HG03571 (cell line): ENCODE data around the gene PLEKHO2.
A peak's percentile ranks its signal among the peaks of the same experiment; 100 is the strongest.

ENCODE experiments used
- ATAC-seq: cut with Tn5 transposase; IDR thresholded peaks from one replicate; pipeline ENCODE4 v1.9.1; 2021; ENCODE audit not compliant: unreplicated experiment

Gene PLEKHO2

DNA sequence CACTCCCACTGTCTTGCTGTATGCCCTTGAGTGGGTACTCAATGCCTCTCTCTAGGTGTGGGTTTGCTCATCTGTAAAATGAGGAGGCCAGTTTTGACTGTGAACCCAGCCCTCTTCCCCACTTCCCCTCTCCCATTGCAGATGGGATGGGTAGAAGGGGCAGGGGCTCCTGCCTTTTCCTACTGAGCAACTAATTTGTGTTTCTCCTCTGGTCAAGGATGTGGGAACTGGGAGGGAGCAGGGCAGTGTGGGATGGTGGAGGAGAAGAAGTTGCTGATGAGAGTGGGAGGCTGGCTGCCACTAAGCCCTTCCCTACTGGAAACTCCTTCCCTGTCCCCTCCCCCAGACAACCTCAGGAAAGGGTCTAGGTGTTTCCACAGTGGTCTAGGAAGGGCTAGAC lies 49.8 kb downstream of the PLEKHO2 start:
- ATAC-seq, result no peak

DNA sequence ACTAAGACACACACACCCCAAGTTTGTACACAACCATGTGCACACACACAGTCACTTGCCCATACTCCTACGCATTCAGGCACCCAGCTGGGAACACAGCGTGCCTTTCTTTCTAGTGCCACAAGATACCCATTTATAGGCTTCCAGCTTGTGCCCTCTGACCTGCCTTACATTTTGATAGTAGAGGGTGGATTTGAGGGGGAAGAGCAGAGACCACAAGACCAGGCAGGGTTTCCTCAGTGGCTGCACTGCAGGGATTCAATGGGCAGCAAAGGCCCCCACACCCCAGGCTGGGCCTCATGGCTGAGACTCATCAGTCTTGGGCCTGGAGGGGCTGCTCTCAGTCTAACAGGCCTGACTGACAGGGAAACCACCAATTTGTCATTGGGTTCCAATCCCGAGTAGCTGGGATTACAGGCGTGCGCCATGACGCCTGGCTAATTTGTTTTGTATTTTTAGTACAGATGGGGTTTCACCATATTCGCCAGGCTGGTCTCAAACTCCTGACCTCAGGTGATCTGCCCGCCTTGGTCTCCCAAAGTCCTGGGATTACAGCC lies 51.2 kb downstream of the PLEKHO2 start:
- ATAC-seq, result no peak

GRCh38 chr15:64893481-64894394 lies 52.0 kb downstream of the PLEKHO2 start:
- peak; percentile 57 for ATAC-seq

DNA sequence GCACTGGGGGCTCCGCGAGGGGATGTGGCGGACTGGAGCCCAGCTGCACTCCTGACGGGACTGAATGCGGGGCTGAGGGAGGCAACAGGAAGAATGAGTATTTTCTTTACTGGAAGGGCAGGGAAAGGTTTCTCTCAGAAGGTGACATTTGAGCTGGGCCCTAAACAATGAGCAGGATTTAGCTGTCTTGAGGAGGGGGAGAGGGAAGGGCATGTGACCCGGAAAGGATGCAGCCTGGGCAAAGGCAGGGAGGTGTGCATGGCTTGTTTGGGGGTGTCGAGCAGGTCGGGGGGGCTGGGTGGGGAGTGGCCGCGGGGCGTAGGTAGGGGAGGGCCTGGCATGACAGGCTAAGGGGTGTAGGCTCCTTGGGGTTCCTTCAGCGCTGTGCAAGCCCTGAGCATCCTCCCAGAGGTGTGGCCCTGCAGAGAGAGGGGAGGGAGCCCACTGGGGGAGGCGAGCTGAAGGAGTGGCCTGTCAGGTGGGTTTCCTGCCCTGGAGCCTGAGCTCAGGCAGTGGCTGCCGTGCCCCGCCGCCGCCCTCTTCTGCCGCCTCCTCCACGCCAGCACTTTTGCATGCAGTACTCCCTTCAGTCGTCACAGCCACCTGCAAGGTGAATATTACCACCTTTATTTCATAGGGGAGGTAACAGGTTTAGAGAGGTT lies 52.8 kb downstream of the PLEKHO2 start:
- ATAC-seq, result no peak

GRCh38 chr15:64895285-64896065 lies 53.8 kb downstream of the PLEKHO2 start:
- ATAC-seq, result peak; percentile 32

DNA sequence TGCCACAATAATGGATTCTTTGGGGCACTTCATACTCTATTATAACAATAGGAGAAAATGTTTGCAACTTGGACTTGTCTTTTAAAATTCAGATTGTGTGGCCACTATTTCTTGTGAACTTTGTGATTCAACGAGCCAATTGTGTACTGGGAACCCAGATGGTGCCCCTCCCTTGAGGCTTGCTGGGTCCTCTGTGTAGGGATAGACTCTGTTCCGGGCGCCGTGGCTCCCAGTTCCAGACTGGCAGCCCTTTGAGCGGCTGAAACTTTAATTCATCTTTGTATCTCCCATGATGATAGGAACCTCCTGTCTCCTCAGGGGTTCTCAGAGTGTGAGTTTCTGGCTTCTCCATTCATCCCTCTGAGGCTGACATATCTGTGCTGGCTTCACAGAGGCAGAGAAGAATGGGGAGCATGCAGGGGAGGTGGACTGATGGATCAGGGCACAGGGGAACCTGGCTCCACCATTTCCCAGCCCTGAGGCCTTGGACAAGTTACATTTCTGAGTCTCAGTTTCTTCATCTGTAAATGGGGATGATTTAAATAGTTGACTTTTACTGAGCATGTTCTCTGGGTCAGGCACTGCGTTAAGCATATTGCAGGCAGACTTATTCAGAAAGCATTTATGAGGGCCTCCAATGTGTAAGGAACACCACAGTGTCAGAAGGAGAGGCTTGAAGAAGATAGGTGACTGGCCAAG lies 54.8 kb downstream of the PLEKHO2 start:
- no peak for ATAC-seq

DNA sequence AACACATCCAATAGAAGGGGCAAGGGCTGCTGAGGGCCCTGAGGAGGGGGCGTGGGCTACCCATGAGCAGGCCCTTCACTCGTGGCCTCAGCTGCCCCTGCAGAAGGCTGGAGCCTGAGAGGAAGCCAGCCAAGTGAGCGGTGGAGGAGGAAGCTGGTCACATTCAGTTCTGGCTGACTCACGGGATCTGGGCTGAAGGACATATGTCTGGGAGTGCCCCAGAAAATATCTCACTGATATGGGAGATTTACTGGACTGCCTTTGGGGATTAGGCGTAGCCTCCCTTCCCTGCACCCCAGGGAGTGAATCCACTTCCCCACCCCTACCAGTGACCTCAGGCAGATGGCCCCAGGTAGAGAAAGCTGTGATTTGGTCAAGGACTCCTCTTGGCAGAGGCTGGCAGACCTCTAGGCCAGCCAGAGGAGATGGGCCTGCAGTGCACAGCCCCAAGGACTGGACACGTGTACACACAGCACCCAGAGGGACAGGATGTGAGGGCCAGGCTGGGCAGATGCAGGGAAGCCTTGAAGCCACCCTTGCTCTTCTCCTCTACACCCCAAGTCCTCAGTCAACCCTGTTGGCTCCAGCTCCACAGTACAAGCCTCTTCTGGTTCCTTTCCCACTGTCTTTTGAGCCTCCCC lies 55.8 kb downstream of the PLEKHO2 start:
- ATAC-seq, result no peak

DNA sequence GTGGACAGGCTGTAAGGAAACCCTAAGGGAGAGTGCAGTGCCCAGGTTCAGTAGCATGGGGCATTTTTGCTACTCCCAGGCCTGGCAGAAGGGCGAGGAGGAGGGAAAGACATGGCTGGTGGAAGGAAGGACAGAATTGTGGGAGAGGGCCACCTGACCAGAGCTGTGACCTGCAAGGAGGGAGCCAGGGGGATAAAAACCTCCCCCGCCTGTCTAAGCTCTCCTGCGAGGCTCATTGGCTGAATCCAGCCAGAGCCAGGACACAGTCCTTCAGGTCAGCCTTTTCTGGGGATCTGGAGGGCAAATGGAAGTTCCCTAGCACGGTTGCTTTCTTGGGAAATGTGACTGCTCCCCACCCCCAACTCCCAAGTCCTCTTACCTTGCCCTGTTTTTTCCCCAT lies 56.7 kb downstream of the PLEKHO2 start:
- ATAC-seq, result no peak

GRCh38 chr15:64901141-64901540 lies 59.4 kb downstream of the PLEKHO2 start:
- ATAC-seq, result no peak

- no peak for ATAC-seq
These were observed 60.2 kb downstream of the PLEKHO2 start for GRCh38 chr15:64901914-64902313.

- ATAC-seq, result no peak
These were observed 61.1 kb downstream of the PLEKHO2 start for GRCh38 chr15:64902863-64903262.

DNA sequence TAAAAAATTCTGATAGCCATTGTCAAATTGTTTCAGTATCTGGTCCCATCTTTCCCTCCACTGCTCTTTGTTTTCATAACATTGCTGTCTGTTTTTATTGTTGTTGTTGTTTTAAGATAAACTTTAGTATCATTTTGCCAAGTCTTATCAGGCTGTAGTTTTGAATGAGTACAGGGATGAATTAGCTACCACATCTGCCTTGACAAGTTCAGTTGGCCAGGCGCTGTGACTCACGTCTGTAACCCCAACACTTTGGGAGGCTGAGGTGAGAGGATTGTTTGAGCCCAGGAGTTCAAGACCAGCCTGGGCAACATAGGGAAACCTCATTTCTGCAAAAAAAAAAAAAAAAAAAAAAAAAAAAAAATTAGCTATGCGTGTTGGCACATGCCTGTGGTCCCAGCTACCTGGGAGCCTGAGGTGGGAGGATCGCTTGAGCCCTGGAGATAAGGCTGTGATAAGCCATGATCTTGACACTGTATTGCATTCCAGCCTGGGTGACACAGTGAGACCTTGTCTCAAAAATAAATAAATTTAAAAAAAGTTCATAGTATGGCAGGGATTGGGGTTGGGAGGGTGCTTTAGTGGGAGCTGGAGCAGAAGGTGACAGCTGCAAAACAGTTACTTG lies 61.7 kb downstream of the PLEKHO2 start:
- ATAC-seq, result no peak

- no peak for ATAC-seq
These were observed 62.5 kb downstream of the PLEKHO2 start for GRCh38 chr15:64904189-64904588.

DNA sequence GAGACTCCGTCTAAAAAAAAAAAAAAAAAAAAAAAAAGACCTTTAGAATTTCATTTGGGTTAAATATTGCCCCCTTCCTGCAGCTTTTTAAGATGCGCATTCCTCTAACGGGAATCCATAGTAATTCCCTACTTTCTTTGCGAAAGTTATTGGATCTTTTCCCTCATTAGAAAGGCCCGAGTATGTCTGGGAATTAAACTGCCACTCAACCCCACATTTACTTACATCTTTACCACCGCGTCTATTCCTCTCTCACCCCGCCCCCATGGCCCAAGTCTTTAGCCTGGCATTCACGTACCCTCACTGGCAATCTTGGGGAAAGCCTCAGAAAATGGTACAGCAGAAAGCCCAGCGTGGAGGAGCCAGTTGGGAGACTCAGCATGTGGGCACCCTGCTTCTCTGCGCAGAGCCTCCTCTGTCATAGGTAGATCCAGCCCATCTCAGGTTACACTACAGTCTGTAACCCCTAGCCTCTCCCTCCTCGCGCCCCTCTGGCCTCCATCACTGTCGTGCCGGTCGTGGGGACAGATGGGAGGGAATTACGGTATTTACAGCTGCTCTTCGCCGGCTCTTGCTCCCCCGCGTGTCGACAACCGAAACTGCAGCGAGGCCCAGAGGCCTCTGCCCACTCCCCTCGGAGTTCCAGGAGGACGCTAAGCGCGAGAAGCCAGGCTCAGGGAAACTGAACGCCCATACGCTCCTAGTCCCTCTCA lies 63.6 kb downstream of the PLEKHO2 start:
- no peak for ATAC-seq

GRCh38 chr15:64905941-64906340 lies 64.2 kb downstream of the PLEKHO2 start:
- no peak for ATAC-seq

GRCh38 chr15:64906402-64906801 lies 64.7 kb downstream of the PLEKHO2 start:
- ATAC-seq, result no peak

DNA sequence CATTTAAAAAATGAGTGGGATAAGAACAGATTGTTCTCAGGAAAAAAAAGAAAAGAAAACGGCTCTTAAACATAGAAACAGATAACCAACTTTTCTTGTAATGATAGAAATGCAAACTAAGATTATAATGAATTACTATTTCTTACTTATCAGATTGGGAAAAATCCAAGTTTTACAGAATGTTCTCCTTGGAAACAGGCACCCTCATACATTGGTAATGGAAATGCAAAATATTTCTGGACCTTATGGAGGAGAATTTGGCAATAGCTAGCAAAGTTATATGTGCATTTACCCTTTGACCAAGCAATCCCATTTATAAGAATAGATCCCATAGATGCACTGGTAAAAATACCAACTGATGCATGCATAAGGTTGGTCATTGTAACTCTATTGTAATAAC lies 66.3 kb downstream of the PLEKHO2 start:
- no peak for ATAC-seq

DNA sequence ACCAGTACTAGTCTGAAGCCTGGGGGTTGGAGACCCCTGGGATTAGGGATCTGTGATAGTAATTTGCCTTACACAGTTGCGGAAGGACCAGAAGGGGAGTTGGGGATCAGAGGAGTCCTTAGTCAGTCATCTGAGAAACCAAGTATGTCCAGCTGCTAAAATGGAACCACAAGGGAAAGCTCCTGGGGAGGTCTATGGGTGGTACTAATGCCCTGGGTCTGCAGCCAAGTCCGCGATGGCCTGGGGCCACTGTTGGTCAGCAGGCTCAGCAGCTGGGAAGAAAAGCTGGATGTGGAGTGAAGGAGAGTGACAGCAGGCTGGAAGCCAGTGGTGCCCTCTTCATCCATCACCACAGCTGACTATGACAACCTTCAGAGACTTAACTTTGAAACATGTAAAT lies 67.8 kb downstream of the PLEKHO2 start:
- no peak for ATAC-seq
